PC-3 (cell line): ENCODE results near the gene TPST2.

Source experiments
- EZH2phosphoT487 ChIP-seq: fragments of 300-600 bp; sonication (generic); IDR thresholded peaks from 2 replicates; pipeline ENCODE4 v1.6.1; 2018; ENCODE audit warnings: mild to moderate bottlenecking, antibody characterized with exemption, low read length, borderline replicate concordance
- TF ChIP-seq, protein P1 (sequence below): fragments of 300-600 bp; sonication (generic); conservative IDR thresholded peaks from 2 replicates; pipeline ENCODE4 v1.5.1; 2017; ENCODE audit warnings: antibody characterized with exemption, low read depth, mild to moderate bottlenecking, low read length

- TF ChIP-seq, protein P1, sequence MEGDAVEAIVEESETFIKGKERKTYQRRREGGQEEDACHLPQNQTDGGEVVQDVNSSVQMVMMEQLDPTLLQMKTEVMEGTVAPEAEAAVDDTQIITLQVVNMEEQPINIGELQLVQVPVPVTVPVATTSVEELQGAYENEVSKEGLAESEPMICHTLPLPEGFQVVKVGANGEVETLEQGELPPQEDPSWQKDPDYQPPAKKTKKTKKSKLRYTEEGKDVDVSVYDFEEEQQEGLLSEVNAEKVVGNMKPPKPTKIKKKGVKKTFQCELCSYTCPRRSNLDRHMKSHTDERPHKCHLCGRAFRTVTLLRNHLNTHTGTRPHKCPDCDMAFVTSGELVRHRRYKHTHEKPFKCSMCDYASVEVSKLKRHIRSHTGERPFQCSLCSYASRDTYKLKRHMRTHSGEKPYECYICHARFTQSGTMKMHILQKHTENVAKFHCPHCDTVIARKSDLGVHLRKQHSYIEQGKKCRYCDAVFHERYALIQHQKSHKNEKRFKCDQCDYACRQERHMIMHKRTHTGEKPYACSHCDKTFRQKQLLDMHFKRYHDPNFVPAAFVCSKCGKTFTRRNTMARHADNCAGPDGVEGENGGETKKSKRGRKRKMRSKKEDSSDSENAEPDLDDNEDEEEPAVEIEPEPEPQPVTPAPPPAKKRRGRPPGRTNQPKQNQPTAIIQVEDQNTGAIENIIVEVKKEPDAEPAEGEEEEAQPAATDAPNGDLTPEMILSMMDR: no peak
- TF ChIP-seq EZH2phosphoT487: no peak
Measured at GRCh38 chr22:26516503-26516902, 73.4 kb downstream of the TPST2 start.
